Stimulated activated CD8-positive, alpha-beta memory T cell treated with anti-CD3 and anti-CD28 coated beads, Interleukin-15, amount 100 ng/mL, for 48 hours (primary cell): ENCODE results near the gene OTOGL.
"Not testable (repeated sequence)": the region's sequence is repeated elsewhere in the genome, so short reads cannot be mapped to it uniquely, and the experiment has no call there.

Experiments
- DNase-seq, 2 donors: peaks; one replicate each; pipeline ENCODE4 v3.0.0-alpha.2; 2020; ENCODE audit warnings: low read depth in 2 of 2

The OTOGL gene

DNA sequence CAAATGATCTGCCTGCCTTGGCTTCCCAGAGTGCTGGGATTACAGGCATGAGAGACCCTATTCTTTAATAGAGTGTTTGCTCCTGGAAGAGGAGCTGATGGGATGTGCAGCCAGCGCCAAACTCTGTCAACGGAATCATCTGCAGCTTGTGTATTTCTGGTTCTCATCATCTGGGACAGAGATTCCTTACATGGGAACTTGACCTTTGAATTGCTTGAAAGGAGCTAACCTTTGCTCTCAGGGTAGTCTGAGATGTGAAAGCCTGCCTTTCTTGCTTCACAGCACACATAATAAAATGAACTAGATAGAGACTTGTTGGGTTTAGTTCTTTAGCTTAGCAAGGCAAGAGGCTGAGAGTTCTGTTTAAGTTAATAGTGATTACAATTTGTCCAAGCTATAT is 120.0 kb downstream of the OTOGL start:
- DNase-seq: no peak

DNA sequence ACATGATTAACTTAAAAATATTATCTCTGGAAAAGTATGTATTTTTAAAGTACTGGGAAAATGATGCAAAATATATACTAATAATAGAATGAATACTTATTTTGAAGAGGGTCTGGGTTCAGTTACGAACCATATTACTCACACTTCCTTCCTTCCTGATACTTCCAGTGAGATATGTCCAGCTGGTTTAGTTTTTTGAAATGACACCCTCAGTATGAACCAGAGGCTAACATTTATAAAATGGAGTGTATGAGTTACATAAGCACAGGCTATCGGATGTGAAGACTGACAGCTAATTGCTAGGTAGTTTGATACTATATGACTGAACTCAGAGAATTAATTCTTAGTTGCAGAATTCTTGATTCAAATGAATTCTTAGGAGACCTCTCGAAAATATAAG is 122.9 kb downstream of the OTOGL start:
- DNase-seq: no peak

DNA sequence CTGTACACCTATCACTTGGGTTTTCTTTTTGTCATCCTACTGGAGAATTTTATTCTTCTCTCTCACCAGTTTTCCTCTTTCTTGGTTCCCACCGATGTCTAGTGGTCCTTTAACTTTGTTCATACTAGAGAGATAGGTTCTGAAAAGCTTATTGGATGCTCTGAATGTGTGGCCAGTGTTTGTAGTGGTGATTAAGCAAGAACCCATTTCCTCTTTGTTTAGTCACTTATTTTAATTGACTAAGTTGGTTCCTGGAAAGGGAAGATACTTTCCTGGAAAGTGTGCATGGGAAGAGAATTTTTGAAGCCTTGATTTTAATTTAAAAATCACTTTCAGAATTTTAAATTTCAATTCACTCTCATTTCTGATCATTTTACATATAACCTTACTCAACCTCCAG is 127.2 kb downstream of the OTOGL start:
- no peak for DNase-seq

DNA sequence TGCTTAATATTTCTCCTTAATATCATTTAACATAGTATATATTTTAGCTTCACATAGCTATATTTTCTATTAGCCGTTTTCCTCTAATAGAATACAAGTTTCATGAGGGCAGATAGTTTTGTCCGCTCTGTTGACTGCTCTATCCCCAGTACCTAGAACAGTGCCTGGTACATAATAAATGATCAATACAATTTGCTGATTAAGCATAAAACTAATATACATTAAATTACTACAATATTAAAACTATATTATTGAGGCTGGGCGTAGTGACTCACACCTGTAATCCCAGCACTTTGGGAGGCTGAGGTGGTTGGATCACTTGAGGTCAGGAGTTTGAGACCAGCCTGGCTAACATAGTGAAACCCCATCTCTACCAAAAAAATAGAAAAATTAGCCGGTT is 128.6 kb downstream of the OTOGL start:
- not testable (repeated sequence) for DNase-seq

DNA sequence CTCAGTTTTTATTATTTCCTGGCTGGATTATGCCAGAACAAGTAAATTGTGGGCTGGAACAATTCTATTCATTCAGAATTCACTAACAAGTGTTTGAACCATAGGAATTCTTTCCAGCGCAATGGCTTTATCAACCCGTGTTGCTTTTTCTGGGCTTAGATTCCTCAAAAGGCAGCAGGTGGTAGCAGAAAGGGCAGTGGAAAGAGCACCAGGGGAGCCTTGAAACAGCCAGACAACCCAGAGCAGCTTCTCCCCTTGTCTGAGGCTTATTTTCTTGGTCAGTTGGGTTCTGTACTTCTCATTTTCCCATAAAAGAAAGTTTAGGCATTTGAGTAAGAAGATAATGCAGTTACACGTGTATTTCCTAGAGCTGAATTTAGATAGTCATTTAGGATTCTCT is 130.7 kb downstream of the OTOGL start:
- DNase-seq: no peak

DNA sequence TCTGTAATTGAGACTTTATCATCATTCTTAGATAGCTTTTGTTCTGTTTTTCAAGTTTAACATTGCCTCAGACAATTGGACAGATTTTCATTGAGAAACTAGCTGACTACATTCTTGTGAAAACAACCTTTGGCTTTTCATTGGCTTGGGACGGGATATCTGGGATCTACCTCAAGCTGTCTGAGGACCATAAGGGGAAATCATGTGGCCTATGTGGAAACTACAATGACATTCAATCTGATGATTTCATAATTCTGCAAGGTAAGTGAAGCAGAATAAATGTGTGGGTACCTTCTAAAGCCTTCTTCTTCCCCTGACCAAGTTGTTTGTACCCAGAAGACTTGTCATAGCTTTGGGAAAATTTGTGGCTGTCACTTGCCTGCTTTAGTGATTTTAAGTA is 133.5 kb downstream of the OTOGL start:
- DNase-seq: no peak

DNA sequence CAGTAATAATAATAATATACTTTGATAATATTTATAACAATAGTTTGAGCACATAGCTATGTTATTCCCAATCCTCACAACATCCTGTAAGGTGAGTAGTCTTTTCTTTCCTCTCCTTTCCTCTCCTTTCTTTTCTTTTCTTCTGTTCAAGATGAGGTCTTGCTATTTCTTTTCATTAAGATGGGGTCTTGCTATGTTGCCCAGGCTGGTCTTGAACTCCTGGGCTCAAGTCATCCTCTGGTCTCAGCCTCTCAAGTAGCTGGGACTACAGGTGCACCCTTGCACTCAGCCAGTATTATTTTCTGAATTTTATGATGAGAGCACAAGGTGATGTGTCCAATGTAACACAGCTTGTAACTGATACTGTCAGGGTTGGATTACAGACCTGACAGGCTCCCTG is 134.6 kb downstream of the OTOGL start:
- DNase-seq: no peak

DNA sequence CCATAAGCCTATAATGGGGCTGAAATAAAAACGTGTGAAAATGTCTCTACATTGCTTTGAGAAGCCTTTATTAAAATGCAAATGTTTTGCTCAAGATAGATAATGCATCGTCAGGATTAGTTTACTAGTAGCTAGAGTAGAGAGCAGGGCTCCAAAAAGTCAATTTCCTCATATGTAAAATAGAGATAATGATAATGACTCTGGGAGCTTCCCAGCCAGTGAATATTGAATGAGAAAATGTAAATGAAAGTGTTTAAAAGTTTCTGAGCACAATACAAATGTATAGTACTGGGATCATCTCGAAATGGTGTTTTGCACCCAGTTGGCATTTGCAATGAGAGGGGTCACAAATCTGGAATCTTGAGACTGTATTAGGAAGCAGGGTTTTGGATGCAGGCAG is 135.3 kb downstream of the OTOGL start:
- no peak for DNase-seq

DNA sequence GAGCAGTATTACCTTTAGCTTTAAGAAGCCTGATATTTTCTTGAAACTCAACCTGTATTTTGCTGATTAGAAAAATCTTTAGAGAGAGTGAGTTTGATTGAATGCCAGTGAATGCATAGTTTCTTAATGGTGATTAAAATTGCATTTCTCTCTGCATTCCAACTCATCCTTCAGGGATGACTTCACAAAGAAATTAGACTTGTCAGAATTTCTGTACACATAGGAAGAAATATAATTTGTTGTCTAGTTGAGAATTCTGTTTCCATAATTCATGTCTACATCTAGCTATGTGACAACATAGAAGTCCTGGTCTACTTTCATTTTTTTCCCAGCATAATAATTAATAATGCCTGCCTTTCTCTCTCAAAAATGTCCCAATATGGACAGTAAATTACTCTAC is 136.6 kb downstream of the OTOGL start:
- no peak for DNase-seq

DNA sequence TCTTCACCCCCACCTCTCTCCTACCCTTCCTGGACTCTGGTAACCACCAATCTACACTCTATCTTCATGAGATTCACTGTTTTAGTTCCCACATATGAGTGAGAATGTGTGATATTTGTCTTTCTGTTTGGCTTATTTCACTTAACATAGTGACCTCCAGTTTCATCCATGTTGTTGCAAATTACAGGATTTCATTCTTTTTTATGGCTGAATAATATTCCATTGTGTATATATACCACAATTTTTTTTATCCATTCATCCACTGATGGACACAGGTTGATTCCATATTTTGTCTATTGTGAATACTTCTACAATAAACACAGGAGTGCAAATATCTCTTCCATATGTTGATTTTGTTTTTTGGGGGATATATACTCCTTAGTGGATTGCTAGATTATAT is 140.5 kb downstream of the OTOGL start:
- no peak for DNase-seq

DNA sequence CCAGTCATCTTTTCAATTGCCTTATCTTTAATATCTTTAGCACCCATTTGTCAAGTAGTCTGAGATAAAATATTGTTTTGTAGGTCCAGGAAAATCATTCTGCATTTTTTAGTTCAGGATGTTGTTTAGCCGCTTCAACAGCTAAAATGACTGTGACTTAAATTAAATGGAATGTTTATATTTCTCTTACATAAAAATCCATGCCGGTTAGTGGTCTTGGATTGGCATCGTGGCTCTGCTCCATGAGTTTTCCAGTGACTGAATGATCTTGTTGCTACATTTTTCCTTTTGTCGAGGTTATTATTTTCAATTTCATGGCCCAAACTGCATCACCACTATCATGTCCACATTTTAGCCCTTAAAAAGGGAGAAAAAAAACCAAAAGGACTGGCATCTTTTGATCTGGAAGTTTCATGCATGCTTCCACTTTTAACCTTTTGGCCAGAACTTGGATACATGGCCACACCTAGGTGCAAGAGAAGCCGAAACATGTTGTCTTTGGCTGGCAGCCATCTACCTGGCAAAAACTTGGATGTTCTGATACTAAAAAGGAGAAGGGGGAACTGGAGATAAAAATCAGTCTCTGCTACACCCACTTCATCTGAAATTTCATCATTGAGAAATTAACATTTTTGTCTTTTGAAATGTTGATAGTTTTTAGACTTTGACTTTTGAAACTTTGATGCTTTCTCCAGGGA is 142.4 kb downstream of the OTOGL start:
- no peak for DNase-seq

DNA sequence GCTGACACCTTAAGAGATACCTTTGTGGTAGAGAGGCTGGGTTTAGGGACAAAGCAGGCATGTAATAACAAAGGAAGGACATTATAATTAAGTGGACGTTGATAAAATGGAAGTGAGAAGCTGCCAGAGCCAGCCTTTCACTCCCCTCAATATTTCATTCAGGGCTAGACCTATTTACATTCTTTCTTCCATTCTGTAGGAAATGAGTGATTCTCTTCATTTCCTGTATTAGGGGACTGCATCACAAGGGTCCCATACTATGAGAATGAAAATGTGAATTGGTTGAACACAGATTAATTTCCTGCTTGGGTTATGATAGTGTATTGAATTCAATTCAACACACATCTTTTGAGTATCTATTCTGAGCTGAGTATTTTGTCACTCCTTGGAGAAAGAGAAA is 143.0 kb downstream of the OTOGL start:
- no peak for DNase-seq

DNA sequence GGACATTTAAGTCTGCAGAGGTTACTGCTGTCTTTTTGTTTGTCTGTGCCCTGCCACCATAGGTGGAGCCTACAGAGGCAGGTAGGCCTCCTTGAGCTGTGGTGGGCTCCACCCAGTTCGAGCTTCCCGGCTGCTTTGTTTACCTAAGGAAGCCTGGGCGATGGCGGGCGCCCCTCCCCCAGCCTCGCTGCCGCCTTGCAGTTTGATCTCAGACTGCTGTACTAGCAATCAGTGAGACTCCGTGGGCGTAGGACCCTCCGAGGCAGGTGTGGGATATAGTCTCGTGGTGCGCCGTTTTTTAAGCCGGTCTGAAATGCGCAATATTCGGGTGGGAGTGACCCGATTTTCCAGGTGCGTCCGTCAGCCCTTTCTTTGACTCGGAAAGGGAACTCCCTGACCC is 150.2 kb downstream of the OTOGL start:
- DNase-seq: not testable (repeated sequence)

DNA sequence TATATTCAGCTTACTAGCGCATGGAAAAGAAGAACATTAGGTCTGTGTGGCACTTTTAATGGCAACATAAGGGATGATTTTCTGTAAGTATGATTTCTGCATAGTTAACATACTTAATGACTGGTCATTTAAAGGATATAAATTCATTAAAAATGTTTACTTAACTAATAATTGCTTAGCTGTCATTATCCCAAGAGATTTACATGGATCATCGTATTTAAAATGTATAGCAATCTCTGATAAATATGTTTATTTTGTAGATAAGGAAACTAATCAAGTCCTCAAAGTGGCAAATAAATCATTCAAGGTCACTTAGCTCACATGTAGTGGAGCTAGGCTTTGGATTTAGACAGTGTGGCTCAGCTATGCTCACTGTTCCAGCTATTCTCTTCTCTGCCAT is 158.6 kb downstream of the OTOGL start:
- DNase-seq: no peak

DNA sequence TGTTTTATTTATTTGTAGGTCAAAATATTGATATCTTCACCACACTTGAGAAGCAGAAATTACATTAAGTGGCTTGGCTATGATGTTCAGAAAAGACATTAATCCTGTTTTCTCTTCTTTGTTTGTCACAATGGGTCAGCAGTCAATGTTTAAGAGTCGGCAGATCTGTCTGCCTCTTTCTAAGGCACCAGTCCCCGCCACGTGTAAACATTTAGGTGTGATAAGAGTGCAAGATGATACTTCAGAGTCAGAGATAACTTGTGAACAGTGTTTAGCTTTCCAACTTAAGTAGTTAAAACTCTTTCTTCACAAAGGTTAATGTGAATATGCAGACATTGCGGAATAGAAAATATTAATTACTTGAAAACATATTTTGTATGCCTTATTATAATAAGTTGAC is 160.9 kb downstream of the OTOGL start:
- no peak for DNase-seq

DNA sequence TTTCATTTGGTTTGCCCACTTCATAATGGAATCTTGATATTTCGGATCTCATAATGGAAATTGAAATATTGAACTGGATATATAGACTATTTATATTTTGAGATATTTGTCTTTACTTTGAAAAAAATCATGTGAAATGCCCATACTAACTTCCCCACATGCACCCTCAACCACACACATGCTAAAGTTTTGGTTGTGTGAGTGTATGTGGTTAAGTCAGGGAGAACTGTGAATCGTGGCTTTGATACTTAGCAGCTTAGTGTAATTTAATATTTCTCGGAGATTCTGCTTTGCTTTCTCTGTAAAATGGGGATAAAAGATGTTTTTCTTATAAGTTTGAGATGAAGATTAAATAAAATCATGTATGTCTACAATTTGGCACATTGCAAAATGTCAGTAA is 162.1 kb downstream of the OTOGL start:
- no peak for DNase-seq

DNA sequence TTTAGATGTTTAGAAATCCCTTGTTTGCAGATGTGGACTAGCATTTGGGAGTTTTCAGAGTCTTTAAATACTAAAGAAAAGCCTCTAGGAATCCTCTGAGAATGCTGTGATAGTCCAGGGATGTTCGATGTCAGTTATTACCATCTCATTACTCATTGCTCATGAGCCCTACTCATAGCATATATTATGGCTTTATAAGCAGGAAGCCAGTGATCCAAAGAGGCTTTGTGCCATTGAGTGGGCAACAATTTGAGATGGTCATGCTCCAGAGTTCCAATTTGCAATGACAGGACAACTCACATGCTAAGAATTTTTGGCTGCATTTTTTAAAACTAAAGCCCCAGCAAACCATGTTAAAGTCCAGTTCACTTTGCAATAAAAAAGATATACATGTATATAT is 163.0 kb downstream of the OTOGL start:
- DNase-seq: no peak

DNA sequence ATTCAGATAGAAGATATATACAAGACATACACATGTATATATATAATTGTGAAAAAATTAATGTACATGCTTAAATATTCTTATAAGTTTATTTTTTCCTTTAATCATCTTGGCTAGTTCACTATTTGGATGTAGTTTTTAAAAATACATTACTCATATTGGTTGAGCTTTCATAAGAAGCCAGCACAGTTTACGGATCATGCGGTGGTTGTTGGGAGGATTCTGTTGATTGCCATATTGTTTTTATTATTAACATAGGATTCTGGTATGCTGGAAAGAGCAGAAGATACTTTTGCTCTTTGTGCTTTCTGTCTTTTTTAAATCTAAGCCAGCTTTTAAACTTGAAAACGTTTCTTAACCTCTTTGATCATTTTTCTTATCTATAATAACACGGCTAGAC is 163.4 kb downstream of the OTOGL start:
- no peak for DNase-seq

DNA sequence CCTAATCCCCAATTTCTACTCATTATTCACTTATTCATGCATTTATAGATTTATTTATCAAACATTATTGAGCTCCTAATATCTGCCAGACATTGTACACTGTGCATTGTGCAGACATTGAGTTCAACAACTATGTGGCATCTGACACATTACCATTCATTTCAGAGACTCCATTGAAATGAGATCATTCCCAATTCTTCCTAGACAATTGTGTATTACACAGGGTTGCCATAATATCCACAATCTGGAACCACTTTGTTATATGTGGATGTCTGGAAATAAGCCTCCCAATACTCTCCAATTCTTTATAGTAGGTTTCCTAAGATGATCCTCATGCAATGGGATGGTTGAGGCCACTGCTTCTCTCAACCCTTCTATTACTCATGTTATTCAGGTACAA is 165.0 kb downstream of the OTOGL start:
- DNase-seq: no peak

DNA sequence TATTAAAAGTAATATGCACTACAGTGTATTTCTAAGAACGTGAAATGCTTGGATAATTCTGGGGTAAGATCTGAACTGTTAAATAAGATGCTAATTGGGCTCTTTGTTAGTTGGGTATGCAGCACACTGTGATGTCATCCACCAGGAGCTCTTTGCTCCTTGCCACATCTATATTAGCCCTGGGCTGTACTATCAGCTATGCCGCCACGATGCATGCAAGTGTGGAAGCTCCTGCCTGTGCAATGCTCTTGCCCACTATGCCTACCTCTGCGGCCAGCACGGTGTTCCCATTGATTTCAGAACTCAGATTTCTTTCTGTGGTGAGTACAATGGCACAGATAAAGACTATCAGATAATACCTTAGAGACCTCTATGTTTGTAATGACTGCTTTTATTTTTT is 165.6 kb downstream of the OTOGL start:
- DNase-seq: no peak

DNA sequence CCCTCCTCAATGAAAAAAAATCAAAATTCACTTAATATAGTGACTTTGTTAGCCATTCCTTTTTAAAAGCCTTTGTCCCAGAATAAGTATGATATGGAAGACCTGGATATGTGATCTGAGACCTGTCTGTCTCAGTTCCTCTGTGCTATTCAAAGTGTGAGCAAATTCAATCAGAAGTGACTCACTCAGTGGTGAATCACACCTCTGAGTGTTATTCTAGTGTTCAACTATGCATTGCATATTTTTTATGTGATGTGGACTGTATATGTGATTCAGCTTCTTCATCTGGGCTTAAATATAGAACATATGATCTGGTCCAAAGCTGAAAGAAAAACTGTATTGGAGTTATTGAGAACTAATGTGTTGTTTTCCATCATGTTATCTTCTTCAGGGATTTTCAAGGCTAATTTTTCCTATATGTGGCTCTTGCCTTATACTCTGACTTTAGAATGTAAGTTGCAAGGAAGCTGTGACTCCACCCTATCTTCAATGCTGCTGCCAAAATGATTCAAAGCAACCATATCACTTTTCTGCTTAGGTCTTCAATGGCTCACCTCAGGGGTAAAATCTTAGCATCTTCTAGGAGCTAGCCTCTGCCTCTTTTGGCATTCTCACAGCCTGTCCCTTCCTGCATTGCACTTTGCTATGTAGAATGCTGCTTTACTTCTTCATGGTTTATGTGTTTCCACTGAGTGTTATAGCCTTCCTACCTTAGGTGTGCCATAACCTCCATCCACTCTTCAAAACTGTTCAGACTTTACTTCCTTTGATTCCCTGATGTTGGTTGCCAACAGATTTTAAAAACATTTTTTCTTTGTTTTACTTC is 169.8 kb downstream of the OTOGL start:
- no peak for DNase-seq

DNA sequence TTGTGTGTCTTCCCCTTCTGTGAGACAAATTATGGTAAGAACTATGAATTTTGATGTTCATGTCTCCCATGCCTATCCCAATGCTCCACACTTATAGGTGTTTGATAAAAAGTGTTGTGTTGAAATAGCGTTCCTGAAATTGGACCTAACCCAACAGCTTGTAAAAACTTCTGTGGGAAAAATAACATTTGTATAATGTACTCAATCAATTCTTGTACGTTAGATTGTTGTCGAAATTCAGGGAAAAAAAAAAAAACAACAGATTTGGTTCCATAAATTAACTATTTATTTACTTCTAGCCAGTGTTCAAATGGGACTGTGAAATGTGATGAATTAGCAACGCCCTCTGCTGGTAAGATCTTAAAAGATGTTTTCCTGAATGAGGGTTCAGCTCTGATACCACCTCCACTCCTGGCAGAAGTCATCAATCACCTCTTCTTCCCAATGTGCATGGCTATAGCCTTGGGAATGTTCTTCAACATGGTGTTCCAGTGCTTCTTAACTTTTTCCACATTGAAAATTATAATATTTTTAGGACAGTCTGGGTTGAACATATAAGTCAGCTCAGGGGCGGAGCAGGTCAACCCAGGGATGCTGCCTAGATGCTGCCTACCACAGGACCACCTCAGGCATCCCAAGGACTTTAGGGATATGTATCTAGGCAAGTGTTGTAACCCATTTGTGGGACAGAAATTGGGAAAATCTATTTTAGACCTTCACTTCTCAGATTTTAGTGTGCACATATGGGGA is 170.6 kb downstream of the OTOGL start:
- no peak for DNase-seq

DNA sequence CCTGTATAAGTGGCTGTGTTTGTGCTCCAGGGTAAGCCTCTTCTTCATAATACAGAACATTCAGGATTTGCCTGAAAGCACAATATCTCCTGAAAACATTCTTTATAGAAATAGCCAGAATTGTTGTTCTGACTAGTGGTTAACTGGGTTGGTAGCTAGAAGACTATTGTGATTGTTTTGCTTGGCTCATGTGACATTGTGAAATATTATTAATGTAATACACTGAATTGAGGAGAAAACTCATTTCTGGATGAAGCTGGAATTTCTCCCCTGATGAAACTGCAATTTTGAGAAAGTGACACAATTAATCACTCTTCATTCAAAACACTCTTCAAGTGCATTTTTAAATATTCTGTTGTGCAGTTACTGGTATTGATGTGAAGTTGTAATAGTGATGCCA is 172.4 kb downstream of the OTOGL start:
- DNase-seq: no peak
